Activated CD4-positive, alpha-beta T cell treated with anti-CD3 and anti-CD28 coated beads for 4 hours (primary cell): ENCODE data around the gene ANXA8.
"Not testable (repeated sequence)": the region's sequence is repeated elsewhere in the genome, so short reads cannot be mapped to it uniquely, and the experiment has no call there.

Source experiments
- DNase-seq, 2 donors: peaks; one replicate each; pipeline ENCODE4 v3.0.0-alpha.2; 2020

Gene ANXA8

GRCh38 chr10:47483923-47484322 lies at the start of gene ANXA8:
ANXA8 (minus strand) TSS chr10:47484115; CDS start chr10:47483933, 182 bp downstream.
- DNase-seq = not testable (repeated sequence)

GRCh38 chr10:47523475-47523874 lies 39.6 kb upstream of the ANXA8 start, which contains the start of gene AGAP9:
AGAP9 (minus strand) TSS chr10:47523638; CDS start chr10:47523526, 112 bp downstream.
- DNase-seq = not testable (repeated sequence)

- not testable (repeated sequence) for DNase-seq
Measured at GRCh38 chr10:47502313-47502712, 18.4 kb upstream of the ANXA8 start.

GRCh38 chr10:47494226-47494625 lies 10.3 kb upstream of the ANXA8 start:
- DNase-seq = not testable (repeated sequence)

- not testable (repeated sequence) for DNase-seq
Measured at GRCh38 chr10:47491600-47491999, 7.7 kb upstream of the ANXA8 start, which contains the start of gene FAM25G. FAM25G (minus strand) TSS chr10:47491700; CDS start chr10:47491674, 26 bp downstream.

GRCh38 chr10:47489630-47490029 lies 5.7 kb upstream of the ANXA8 start:
- not testable (repeated sequence) for DNase-seq

GRCh38 chr10:47485943-47486342 lies 2.0 kb upstream of the ANXA8 start:
- DNase-seq = not testable (repeated sequence)

GRCh38 chr10:47484786-47485185 lies 871 bp upstream of the ANXA8 start:
- not testable (repeated sequence) for DNase-seq

- DNase-seq = not testable (repeated sequence)
Measured at GRCh38 chr10:47482367-47482766, 1.5 kb downstream of the ANXA8 start.

- DNase-seq = not testable (repeated sequence)
Measured at GRCh38 chr10:47481768-47482181, 2.1 kb downstream of the ANXA8 start.

GRCh38 chr10:47481182-47481766 lies 2.6 kb downstream of the ANXA8 start:
- DNase-seq = not testable (repeated sequence)

- DNase-seq = not testable (repeated sequence)
Measured at GRCh38 chr10:47480133-47480532, 3.8 kb downstream of the ANXA8 start.

- DNase-seq = not testable (repeated sequence)
Measured at GRCh38 chr10:47478114-47478513, 5.8 kb downstream of the ANXA8 start.

- DNase-seq = not testable (repeated sequence)
Measured at GRCh38 chr10:47477078-47477477, 6.8 kb downstream of the ANXA8 start.

GRCh38 chr10:47475101-47475500 lies 8.8 kb downstream of the ANXA8 start:
- DNase-seq = not testable (repeated sequence)

GRCh38 chr10:47473516-47473915 lies 10.4 kb downstream of the ANXA8 start:
- not testable (repeated sequence) for DNase-seq

GRCh38 chr10:47472647-47473046 lies 11.3 kb downstream of the ANXA8 start:
- not testable (repeated sequence) for DNase-seq

GRCh38 chr10:47472072-47472471 lies 11.8 kb downstream of the ANXA8 start:
- not testable (repeated sequence) for DNase-seq

GRCh38 chr10:47468731-47469528 lies 15.0 kb downstream of the ANXA8 start:
- DNase-seq = not testable (repeated sequence)

- DNase-seq = not testable (repeated sequence)
Measured at GRCh38 chr10:47467957-47468356, 16.0 kb downstream of the ANXA8 start.

GRCh38 chr10:47467458-47467857 lies 16.5 kb downstream of the ANXA8 start:
- not testable (repeated sequence) for DNase-seq

GRCh38 chr10:47465216-47465917 lies 18.5 kb downstream of the ANXA8 start:
- not testable (repeated sequence) for DNase-seq
